Common myeloid progenitor, CD34-positive (primary cell): Measurements from ENCODE around the gene GLIPR2.
A peak's percentile ranks its signal among the peaks of the same experiment; 100 is the strongest.

Experiments used
- CTCF ChIA-PET: fragments of 350-600 bp; sonication (Branson Sonifier 250); formaldehyde crosslinking; loops from one replicate; lab custom pipeline; 2021; ENCODE audit warnings: antibody characterized with exemption; lab: Charles Lee
- POLR2A ChIA-PET: fragments of 350-600 bp; sonication (Branson Sonifier 250); formaldehyde crosslinking; loops from one replicate; lab custom pipeline; 2021; ENCODE audit warnings: antibody characterized with exemption; lab: Charles Lee
- DNase-seq, 3 donors: peaks; one replicate each; pipeline versions ENCODE4 v3.0.0 to v3.0.0-alpha.2; 2013
- H3K27ac ChIP-seq, 2 experiments: 1 replicate in 1 of 2; 2 replicates in 1 of 2; pipeline ENCODE4 v1.7.0; 2013; ENCODE audit warnings: inconsistent platforms in 2 of 2, low read length in 2 of 2, mild to moderate bottlenecking in 2 of 2, low read depth in 1 of 2, moderate library complexity in 1 of 2; ENCODE audit not compliant: severe bottlenecking in 2 of 2, insufficient read depth in 1 of 2, poor library complexity in 1 of 2
- H3K27me3 ChIP-seq, 5 experiments: replicated peaks in 2 of 5; 1 replicate in 3 of 5; 2 replicates in 2 of 5; pipeline versions ENCODE4 v1.6.1 to v1.7.0; 2013; ENCODE audit warnings: low read length in 4 of 5, mild to moderate bottlenecking in 2 of 5, moderate library complexity in 2 of 5, inconsistent platforms in 1 of 5; ENCODE audit not compliant: insufficient read depth in 5 of 5, control insufficient read depth in 4 of 5
- H3K36me3 ChIP-seq, 4 experiments: 1 replicate in 2 of 4; 2 replicates in 2 of 4; pipeline versions ENCODE4 v1.6.1 to v1.7.0; 2013; ENCODE audit warnings: low read length in 3 of 4, control low read depth in 1 of 4, mild to moderate bottlenecking in 1 of 4; ENCODE audit not compliant: control insufficient read depth in 4 of 4, insufficient read depth in 4 of 4
- H3K4me1 ChIP-seq, 4 experiments: 1 replicate in 3 of 4; 2 replicates in 1 of 4; pipeline versions ENCODE4 v1.6.1 to v1.7.1; 2013; ENCODE audit warnings: low read length in 3 of 4, mild to moderate bottlenecking in 3 of 4, control low read depth in 1 of 4, inconsistent platforms in 1 of 4, moderate library complexity in 1 of 4; ENCODE audit not compliant: control insufficient read depth in 4 of 4, insufficient read depth in 4 of 4; ENCODE audit errors: control extremely low read depth in 1 of 4
- H3K4me3 ChIP-seq, 7 experiments: 1 replicate in 4 of 7; 2 replicates in 3 of 7; pipeline versions ENCODE4 v1.5.1 to v1.7.0; 2013; ENCODE audit warnings: mild to moderate bottlenecking in 7 of 7, low read length in 6 of 7, moderate library complexity in 6 of 7, inconsistent platforms in 2 of 7, low read depth in 2 of 7, control low read depth in 1 of 7; ENCODE audit not compliant: insufficient read depth in 4 of 7, control insufficient read depth in 1 of 7; ENCODE audit errors: extremely low read depth in 1 of 7
- H3K9me3 ChIP-seq, 5 experiments: 1 replicate in 4 of 5; 2 replicates in 1 of 5; pipeline versions ENCODE4 v1.6.1 to v1.7.1; 2013; ENCODE audit warnings: low read length in 4 of 5, mild to moderate bottlenecking in 2 of 5, inconsistent platforms in 1 of 5, low read depth in 1 of 5, moderate library complexity in 1 of 5; ENCODE audit not compliant: control insufficient read depth in 4 of 5, insufficient read depth in 2 of 5; ENCODE audit errors: control extremely low read depth in 1 of 5
- WGBS: methylation state at CpG from one replicate; pipeline ENCODE4 v1.1.5; 2013; ENCODE audit not compliant: insufficient coverage; 5-methylcytosine and 5-hydroxymethylcytosine counted together

Gene GLIPR2

GRCh38 chr9:36093384-36093783 is 43.1 kb upstream of the GLIPR2 start:
- WGBS: no CpG with 5 or more reads among the region's 2 CpGs
- no peak for DNase-seq
- Histone ChIP-seq H3K27ac (no peak overlapping the region), H3K4me3 (no peak overlapping the region), H3K36me3 (no peaks in the 10 kb centered on the region), H3K4me1 (peaks cover 0 to 6% (median 0%) of the 10 kb centered on the region in 4 experiments), H3K9me3 (no peaks in the 10 kb centered on the region), H3K27me3 (no peaks in the 10 kb centered on the region)
- CTCF ChIA-PET: interaction anchor here (0.9 kb wide), 1 partner anchor 8 kb away, joined by 4 read pairs; no protein-coding TSS in a partner anchor
- POLR2A ChIA-PET: no interaction called here

GRCh38 chr9:36099718-36100117 is 36.8 kb upstream of the GLIPR2 start:
- WGBS: no CpG with 5 or more reads among the region's 1 CpG
- Histone ChIP-seq H3K9me3 (no peaks in the 10 kb centered on the region), H3K4me3 (no peak overlapping the region), H3K4me1 (peaks cover 0 to 3% (median 0%) of the 10 kb centered on the region in 4 experiments), H3K27ac (no peak overlapping the region), H3K27me3 (no peaks in the 10 kb centered on the region), H3K36me3 (no peaks in the 10 kb centered on the region)
- no peak for DNase-seq
- CTCF ChIA-PET: interaction anchor here (1.1 to 9.0 kb wide), 6 partner anchors 12 to 68 kb away, joined by 3 to 214 read pairs (median 18); partner anchors contain the start of genes CCIN and GLIPR2
- POLR2A ChIA-PET: interaction anchor here (0.7 kb wide), 1 partner anchor 215 kb away, joined by 3 read pairs; no protein-coding TSS in a partner anchor

GRCh38 chr9:36100532-36100931 is 36.0 kb upstream of the GLIPR2 start:
- Histone ChIP-seq H3K9me3 (no peaks in the 10 kb centered on the region), H3K4me3 (no peak overlapping the region), H3K27me3 (no peaks in the 10 kb centered on the region), H3K4me1 (peaks cover 0 to 3% (median 0%) of the 10 kb centered on the region in 4 experiments), H3K36me3 (no peaks in the 10 kb centered on the region), H3K27ac (no peak overlapping the region)
- no peak for DNase-seq
- ChIA-PET POLR2A (no interaction called here), CTCF (interaction anchor here (1.1 to 9.0 kb wide), 12 partner anchors 8 to 91 kb away, joined by 3 to 214 read pairs (median 10); partner anchors contain the start of genes CCIN, CLTA and GLIPR2)
- WGBS: 100% methylated on average over 2 of the region's 3 CpGs

DNA sequence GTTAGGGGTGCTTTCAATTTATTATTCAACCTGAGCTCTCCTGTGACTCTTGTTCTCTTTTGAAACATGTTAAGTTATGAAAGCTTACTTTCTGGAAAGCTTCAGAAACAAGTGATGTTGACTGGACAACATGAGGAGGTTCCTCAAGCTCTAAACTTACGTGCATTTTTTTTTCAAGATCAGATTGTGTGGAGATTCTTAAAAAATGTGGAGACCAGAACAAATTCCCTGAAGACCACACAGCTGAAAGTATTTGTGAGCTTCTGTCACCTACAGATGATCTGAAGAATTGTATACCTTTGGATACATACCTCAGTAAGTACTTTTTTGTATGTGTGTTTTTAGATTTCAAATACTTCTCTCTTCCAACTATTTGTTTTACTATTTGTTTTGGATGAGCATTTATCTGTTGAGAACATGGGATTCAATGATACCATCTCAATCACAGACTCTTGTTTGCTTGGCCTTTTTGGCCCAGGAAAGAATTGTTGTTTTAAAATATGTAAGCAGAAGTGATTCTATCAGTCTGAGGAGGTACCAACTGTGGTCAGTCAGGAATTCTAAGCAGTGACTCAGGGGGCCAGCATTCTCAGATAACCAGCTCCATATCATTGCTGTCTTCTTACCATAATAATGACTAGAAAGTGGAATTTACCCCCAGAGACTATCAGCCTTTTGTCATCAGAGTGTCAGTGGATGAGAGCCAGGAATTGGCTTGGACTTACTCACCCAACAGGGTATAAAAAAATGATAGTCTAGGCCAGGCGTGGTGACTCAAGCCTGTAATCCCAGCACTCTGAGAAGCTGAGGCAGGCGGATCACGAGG is 34.4 kb upstream of the GLIPR2 start:
- CTCF ChIA-PET: interaction anchor here (0.8 to 9.0 kb wide), 31 partner anchors 9 to 282 kb away, joined by 3 to 214 read pairs (median 4); partner anchors contain the start of genes CCIN, CLTA, GLIPR2 and RECK
- peaks cover 0 to 3% (median 0%) of the 10 kb centered on the region in 4 experiments for H3K4me1 ChIP-seq
- no peak overlapping the region for H3K4me3 ChIP-seq
- WGBS: 94% methylated on average over 3 of the region's 4 CpGs
- DNase-seq: no peak
- H3K27ac ChIP-seq: no peak overlapping the region
- no peaks in the 10 kb centered on the region for H3K9me3 ChIP-seq
- H3K36me3 ChIP-seq: no peaks in the 10 kb centered on the region
- POLR2A ChIA-PET: interaction anchor here (0.7 kb wide), 1 partner anchor 89 kb away, joined by 3 read pairs; the partner anchor contains the start of gene CLTA
- no peaks in the 10 kb centered on the region for H3K27me3 ChIP-seq

DNA sequence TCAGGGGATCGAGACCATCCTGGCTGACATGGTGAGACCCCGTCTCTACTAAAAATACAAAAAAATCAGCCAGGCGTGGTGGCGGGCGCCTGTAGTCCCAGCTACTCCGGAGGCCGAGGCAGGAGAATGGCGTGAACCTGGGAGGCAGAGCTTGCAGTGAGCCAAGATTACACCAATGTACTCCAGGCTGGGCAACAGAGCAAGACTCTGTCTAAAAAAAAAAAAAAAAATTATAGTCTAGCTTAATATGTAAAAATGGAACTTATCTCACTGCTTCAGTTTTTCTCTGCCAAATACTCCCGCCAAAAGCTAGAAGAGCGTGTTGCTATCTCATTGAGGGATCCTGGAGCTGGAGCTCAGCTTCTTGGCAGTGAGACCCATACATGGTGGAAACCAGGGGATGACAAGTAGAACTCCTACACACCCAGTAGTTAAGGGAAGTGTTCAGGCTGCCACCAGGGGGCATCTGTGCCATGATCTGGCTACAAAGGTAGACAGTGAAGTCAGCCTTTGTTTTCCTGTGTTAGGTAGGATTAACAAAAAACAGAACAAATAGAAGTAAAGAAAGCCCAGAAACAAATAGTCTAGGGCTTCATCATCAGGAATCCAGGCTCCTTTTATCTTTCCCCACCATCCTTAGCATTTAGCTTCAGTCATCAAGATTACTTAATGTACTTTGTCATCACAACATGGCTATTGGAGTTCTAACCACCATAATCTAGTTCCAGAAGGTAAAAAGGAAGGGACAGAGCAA is 33.6 kb upstream of the GLIPR2 start:
- DNase-seq: peak; percentile 88 to 93 (median 91)
- no peaks in the 10 kb centered on the region for H3K9me3 ChIP-seq
- H3K27ac ChIP-seq: no peak overlapping the region
- no peak overlapping the region for H3K4me3 ChIP-seq
- POLR2A ChIA-PET: interaction anchor here (0.7 kb wide), 1 partner anchor 88 kb away, joined by 3 read pairs; the partner anchor contains the start of gene CLTA
- 78% methylated on average over 8 of the region's 10 CpGs for WGBS
- no peaks in the 10 kb centered on the region for H3K36me3 ChIP-seq
- CTCF ChIA-PET: interaction anchor here (0.8 to 9.0 kb wide), 31 partner anchors 11 to 282 kb away, joined by 3 to 214 read pairs (median 5); partner anchors contain the start of genes CCIN, CLTA, GLIPR2 and RECK
- peaks cover 0 to 3% (median 0%) of the 10 kb centered on the region in 4 experiments for H3K4me1 ChIP-seq
- H3K27me3 ChIP-seq: no peaks in the 10 kb centered on the region

- CTCF ChIA-PET: interaction anchor here (1.5 to 1.6 kb wide), 3 partner anchors 57 to 101 kb away, joined by 4 to 8 read pairs (median 5); no protein-coding TSS in a partner anchor
- POLR2A ChIA-PET: no interaction called here
- Histone ChIP-seq H3K9me3 (no peaks in the 10 kb centered on the region), H3K4me1 (no peaks in the 10 kb centered on the region), H3K27ac (no peak overlapping the region), H3K27me3 (no peaks in the 10 kb centered on the region), H3K4me3 (no peak overlapping the region), H3K36me3 (peaks cover 0 to 5% (median 0%) of the 10 kb centered on the region in 4 experiments)
- WGBS: 93% methylated on average over 2 of the region's 2 CpGs
- no peak for DNase-seq
These were observed 27.5 kb upstream of the GLIPR2 start for GRCh38 chr9:36109071-36109470.
